ENCODE data around the gene CDH4. TPM values are rescaled to one million over a fixed set of nuclear protein-coding genes. Genes with fewer than 3 reads are reported as not detected.

Gene CDH4
- total and polyA plus RNA-seq, 2 of the 4 experiments (the other 2 are of a cell fraction), result 1.6 to 3.5 TPM

DNA sequence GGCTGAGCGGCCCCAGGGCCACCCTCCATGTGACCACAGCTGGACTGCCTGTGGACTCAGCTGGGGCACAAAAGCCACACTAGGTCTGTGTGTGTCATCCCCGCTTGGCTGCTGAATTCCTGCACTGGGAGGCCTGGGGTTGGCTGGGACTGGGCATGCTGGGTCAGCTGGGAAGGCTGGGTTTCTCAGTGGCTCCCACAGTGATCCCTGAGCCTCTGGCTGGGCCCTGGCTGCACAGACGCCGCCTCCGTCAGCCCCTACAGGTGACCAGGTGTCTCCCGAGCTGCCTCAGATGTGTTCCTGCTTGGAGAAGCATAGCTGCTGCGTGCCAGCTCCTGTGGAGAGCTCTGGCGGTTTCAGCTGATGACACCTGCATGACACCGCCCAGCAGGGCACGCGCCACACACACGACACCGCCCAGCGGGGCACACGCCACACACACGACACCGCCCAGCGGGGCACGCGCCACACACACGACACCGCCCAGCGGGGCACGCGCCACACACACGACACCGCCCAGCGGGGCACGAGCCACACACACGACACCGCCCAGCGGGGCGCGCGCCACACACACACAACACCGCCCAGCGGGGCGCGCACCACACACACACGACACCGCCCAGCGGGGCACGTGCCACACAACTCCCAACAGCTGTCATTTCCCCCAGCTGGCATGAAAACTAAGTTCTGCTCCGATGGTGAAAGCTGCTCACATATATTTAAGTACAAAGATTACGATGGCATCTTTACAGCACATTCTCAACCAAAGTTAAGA lies 724.8 kb downstream of the CDH4 start:
- CTCF ChIA-PET, result no interaction called here
- Histone ChIP-seq H2BK20ac (ENCODE audit: low read depth, low read length) (no peak overlapping the region), H3K27me3 (ENCODE audit: control insufficient read depth, insufficient read depth, low read length) (no peaks in the 10 kb centered on the region), H3K9me1 (ENCODE audit: insufficient read depth, low read length) (peaks cover 3% of the 10 kb centered on the region; the same call in 1 of the 2 replicates), H4K20me1 (ENCODE audit: insufficient read depth, low read length) (no peaks in the 10 kb centered on the region; the same call in 1 of the 2 replicates), H3K36me3 (ENCODE audit: control insufficient read depth, insufficient read depth, low read length) (peaks cover 25% of the 10 kb centered on the region), H3K56ac (ENCODE audit: extremely low read depth, insufficient read depth, low read length) (no peak overlapping the region), H3K23ac (ENCODE audit: low read depth, low read length) (no peak overlapping the region), H3K4ac (ENCODE audit: low read depth, low read length) (no peak overlapping the region), H3K9me3 (ENCODE audit: control insufficient read depth, insufficient read depth, low read length) (no peaks in the 10 kb centered on the region), H4K91ac (ENCODE audit: insufficient read depth, low read depth, low read length) (no peak overlapping the region), H4K8ac (ENCODE audit: low read depth in 2 of 2, low read length in 2 of 2) (no peak overlapping the region), H2BK15ac (ENCODE audit: low read depth, low read length) (no peak overlapping the region), H3K4me3 (ENCODE audit: insufficient read depth, low read depth, low read length) (no peak overlapping the region), H3K4me1 (ENCODE audit: control insufficient read depth, insufficient read depth, low read length) (no peaks in the 10 kb centered on the region), H2AK9ac (replicated peaks; ENCODE audit: low read depth, low read length, poor library complexity) (no peak overlapping the region), H3K79me1 (ENCODE audit: low read depth in 1 of 2, low read length in 2 of 2) (peaks cover 0 to 3% of the 10 kb centered on the region in 2 experiments; a peak in 2 of 4 replicates), H2BK5ac (ENCODE audit: low read depth, low read length, poor library complexity, severe bottlenecking) (no peak overlapping the region), H3K14ac (replicated peaks; ENCODE audit: low read depth, low read length) (no peak overlapping the region), H2AFZ (replicated peaks; ENCODE audit: low read length, poor library complexity) (no peak overlapping the region), H3K18ac (ENCODE audit: low read depth, low read length) (no peak overlapping the region), H3K4me2 (ENCODE audit: low read depth, low read length) (no peak overlapping the region), H4K5ac (ENCODE audit: low read depth, low read length) (no peak overlapping the region), H2AK5ac (ENCODE audit: low read depth, low read length) (no peak overlapping the region), H3K9ac (ENCODE audit: low read depth, low read length) (no peak overlapping the region), H3K27ac (ENCODE audit: insufficient read depth, low read length) (no peak overlapping the region), H2BK120ac (ENCODE audit: low read depth, low read length) (no peak overlapping the region)
- DNase-seq, result no peak
- no peak; the same call in 1 of the 2 replicates for ATAC-seq (ENCODE audit: low read depth)
- no peak for TF ChIP-seq SMC3 (IDR thresholded peaks at IDR 0.05; ENCODE audit: low read depth, low read length)
- intact Hi-C loops (cut with micrococcal nuclease), result no loop called here
- BruUV-seq (replicated peaks), result no TSS peak
- dilution Hi-C loops (cut with HindIII; ENCODE audit: low sequenced_read_pairs, unreplicated experiment), result no loop called here
- in situ Hi-C loops (cut with MboI; ENCODE audit: low sequenced_read_pairs), result no loop called here
- 93% methylated on average over 13 of the region's 45 CpGs; no CpG with 5 or more reads in 1 of the 2 experiments for WGBS, 2 experiments (ENCODE audit: extremely low coverage in 2 of 2, insufficient read length in 1 of 2)
- POLR2A ChIA-PET (ENCODE audit: unreplicated experiment), result no interaction called here

Data from IMR-90 (cell line).